Measurements from ENCODE around the gene ANKDD1B.

ANKDD1B gene

GRCh38 chr5:75706775-75707174 is 95.5 kb downstream of the ANKDD1B start:
- no peak for TF ChIP-seq JUND (IDR thresholded peaks at IDR 0.05; ENCODE audit: low read depth)
- in situ Hi-C loops (cut with HindIII; ENCODE audit: low pct_unique_long_range_greater_than_20kb, low sequenced_read_pairs): no loop called here
- no peak for DNase-seq (ENCODE audit: low read depth in 1 of 2, low spot score in 1 of 2)

- no peak for DNase-seq (ENCODE audit: low read depth in 1 of 2, low spot score in 1 of 2)
- in situ Hi-C loops (cut with HindIII; ENCODE audit: low pct_unique_long_range_greater_than_20kb, low sequenced_read_pairs): no loop called here
- TF ChIP-seq JUND (IDR thresholded peaks at IDR 0.05; ENCODE audit: low read depth): no peak
Observed at GRCh38 chr5:75707911-75708509, 96.8 kb downstream of the ANKDD1B start.

GRCh38 chr5:75710637-75711036 is 99.4 kb downstream of the ANKDD1B start:
- in situ Hi-C loops (cut with HindIII; ENCODE audit: low pct_unique_long_range_greater_than_20kb, low sequenced_read_pairs): no loop called here
- TF ChIP-seq JUND (IDR thresholded peaks at IDR 0.05; ENCODE audit: low read depth): no peak
- DNase-seq (ENCODE audit: low read depth in 1 of 2, low spot score in 1 of 2): no peak

GRCh38 chr5:75711151-75711550 is 99.9 kb downstream of the ANKDD1B start:
- no peak for DNase-seq (ENCODE audit: low read depth in 1 of 2, low spot score in 1 of 2)
- in situ Hi-C loops (cut with HindIII; ENCODE audit: low pct_unique_long_range_greater_than_20kb, low sequenced_read_pairs): no loop called here
- TF ChIP-seq JUND (IDR thresholded peaks at IDR 0.05; ENCODE audit: low read depth): no peak

- DNase-seq (ENCODE audit: low read depth in 1 of 2, low spot score in 1 of 2): no peak
- TF ChIP-seq JUND (IDR thresholded peaks at IDR 0.05; ENCODE audit: low read depth): no peak
- in situ Hi-C loops (cut with HindIII; ENCODE audit: low pct_unique_long_range_greater_than_20kb, low sequenced_read_pairs): no loop called here
Observed at GRCh38 chr5:75712091-75712490, 100.8 kb downstream of the ANKDD1B start.

GRCh38 chr5:75716715-75717081 is 105.4 kb downstream of the ANKDD1B start:
- no peak for DNase-seq (ENCODE audit: low read depth in 1 of 2, low spot score in 1 of 2)
- in situ Hi-C loops (cut with HindIII; ENCODE audit: low pct_unique_long_range_greater_than_20kb, low sequenced_read_pairs): no loop called here
- TF ChIP-seq JUND (IDR thresholded peaks at IDR 0.05; ENCODE audit: low read depth): no peak

- no peak for TF ChIP-seq JUND (IDR thresholded peaks at IDR 0.05; ENCODE audit: low read depth)
- peak; percentile 86 to 99 for DNase-seq (ENCODE audit: low read depth in 1 of 2, low spot score in 1 of 2)
- in situ Hi-C loops (cut with HindIII; ENCODE audit: low pct_unique_long_range_greater_than_20kb, low sequenced_read_pairs): no loop called here
Observed at GRCh38 chr5:75717082-75717922, 106.0 kb downstream of the ANKDD1B start, which contains the start of gene POC5. TSS of gene POC5 (minus strand) at chr5:75717437. CDS start at chr5:75712937, 4,500 bp downstream.

- no peak for DNase-seq (ENCODE audit: low read depth in 1 of 2, low spot score in 1 of 2)
- in situ Hi-C loops (cut with HindIII; ENCODE audit: low pct_unique_long_range_greater_than_20kb, low sequenced_read_pairs): no loop called here
Observed at GRCh38 chr5:75720882-75721281, 109.6 kb downstream of the ANKDD1B start.

More at GRCh38 chr5:75720882-75721281, 109.6 kb downstream of the ANKDD1B start:
- TF ChIP-seq JUND (IDR thresholded peaks at IDR 0.05; ENCODE audit: low read depth): no peak
